HG03558 (cell line): ENCODE results near the gene GUCA1C.

Experiments
- ATAC-seq: cut with Tn5 transposase; IDR thresholded peaks from one replicate; pipeline ENCODE4 v1.9.1; 2021; ENCODE audit warnings: moderate number of reproducible peaks; ENCODE audit not compliant: unreplicated experiment; ENCODE audit errors: extremely low read depth

The GUCA1C gene

GRCh38 chr3:108953700-108954099 lies at the start of gene GUCA1C:
GUCA1C (minus strand) TSS chr3:108953879; CDS start chr3:108953762, 117 bp downstream.
- no peak for ATAC-seq

GRCh38 chr3:108998436-108998835 lies 44.8 kb upstream of the GUCA1C start:
- ATAC-seq = no peak

- no peak for ATAC-seq
Observed at GRCh38 chr3:108985844-108986243, 32.2 kb upstream of the GUCA1C start.

GRCh38 chr3:108983051-108983450 lies 29.4 kb upstream of the GUCA1C start:
- ATAC-seq = no peak

GRCh38 chr3:108976058-108976457 lies 22.4 kb upstream of the GUCA1C start:
- ATAC-seq = no peak

- ATAC-seq = no peak
Observed at GRCh38 chr3:108973019-108973418, 19.3 kb upstream of the GUCA1C start.

GRCh38 chr3:108972482-108972881 lies 18.8 kb upstream of the GUCA1C start:
- no peak for ATAC-seq

GRCh38 chr3:108970561-108970960 lies 16.9 kb upstream of the GUCA1C start:
- no peak for ATAC-seq

- no peak for ATAC-seq
Observed at GRCh38 chr3:108966773-108967172, 13.1 kb upstream of the GUCA1C start.

- ATAC-seq = no peak
Observed at GRCh38 chr3:108959017-108959416, 5.3 kb upstream of the GUCA1C start.

- ATAC-seq = no peak
Observed at GRCh38 chr3:108953210-108953609, 469 bp downstream of the GUCA1C start.

- ATAC-seq = no peak
Observed at GRCh38 chr3:108951820-108952501, 1.7 kb downstream of the GUCA1C start.

GRCh38 chr3:108947855-108948254 lies 5.8 kb downstream of the GUCA1C start:
- no peak for ATAC-seq

- no peak for ATAC-seq
Observed at GRCh38 chr3:108946292-108947285, 7.1 kb downstream of the GUCA1C start.

GRCh38 chr3:108940568-108941263 lies 13.0 kb downstream of the GUCA1C start:
- ATAC-seq = no peak

GRCh38 chr3:108940166-108940565 lies 13.5 kb downstream of the GUCA1C start:
- no peak for ATAC-seq

- no peak for ATAC-seq
Observed at GRCh38 chr3:108936924-108937689, 16.6 kb downstream of the GUCA1C start.

GRCh38 chr3:108931035-108931434 lies 22.6 kb downstream of the GUCA1C start:
- no peak for ATAC-seq

- ATAC-seq = no peak
Observed at GRCh38 chr3:108918866-108919265, 34.8 kb downstream of the GUCA1C start.
